Right kidney (tissue), 1 donor: ENCODE measurements around the gene MICA.

Source experiments
- DNase-seq: peaks from one replicate; pipeline ENCODE4 v3.0.0-alpha.2; 2016

MICA gene

GRCh38 chr6:31460361-31461025, 57.1 kb downstream of the MICA start:
- no peak for DNase-seq

DNA sequence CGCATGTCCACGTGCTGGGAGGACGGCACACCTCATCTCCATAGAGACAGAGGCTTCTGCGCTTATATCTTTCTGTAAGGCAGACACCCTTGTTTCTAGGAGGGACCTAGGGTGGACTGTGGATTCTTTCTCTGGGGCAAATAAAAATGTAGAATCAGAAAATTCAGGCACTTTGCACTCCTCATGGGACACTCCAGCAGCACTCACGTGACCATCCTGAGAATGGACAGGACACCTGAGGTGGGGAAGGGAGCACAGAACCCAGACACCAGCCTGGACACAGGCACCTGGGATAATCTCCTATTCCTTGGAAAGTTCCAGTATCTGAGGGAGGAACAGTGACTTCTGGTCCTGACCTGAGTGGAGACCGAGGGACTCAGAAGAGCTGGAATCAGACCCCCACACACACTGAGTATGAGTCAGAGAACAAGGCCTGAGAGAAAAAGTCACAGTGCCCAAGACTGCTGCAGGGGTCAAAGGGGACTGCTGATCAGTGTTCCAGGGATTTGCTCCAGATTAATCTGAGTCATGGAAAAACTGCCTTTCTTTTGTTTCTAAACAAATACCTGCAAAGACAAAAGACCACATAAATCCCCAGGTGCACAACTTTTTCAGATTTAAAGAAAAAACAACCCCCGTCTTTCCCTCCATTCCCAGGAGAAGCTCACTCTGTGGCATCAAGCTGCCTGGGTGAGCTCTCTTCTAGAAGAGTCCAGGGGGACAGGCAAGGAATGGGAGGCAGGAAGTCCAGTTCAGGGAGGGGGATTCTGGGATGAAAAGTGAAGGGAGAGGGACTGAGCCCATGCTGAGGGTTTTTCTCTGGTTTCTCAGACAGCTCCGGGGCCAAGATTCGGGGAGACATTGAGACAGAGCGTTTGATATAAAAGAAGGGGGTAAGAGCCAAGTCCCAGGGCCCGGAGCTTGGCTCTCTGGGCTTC, 58.9 kb downstream of the MICA start:
- no peak for DNase-seq

- DNase-seq, result peak; percentile 77
These were observed 59.8 kb downstream of the MICA start for GRCh38 chr6:31462964-31463870.

DNA sequence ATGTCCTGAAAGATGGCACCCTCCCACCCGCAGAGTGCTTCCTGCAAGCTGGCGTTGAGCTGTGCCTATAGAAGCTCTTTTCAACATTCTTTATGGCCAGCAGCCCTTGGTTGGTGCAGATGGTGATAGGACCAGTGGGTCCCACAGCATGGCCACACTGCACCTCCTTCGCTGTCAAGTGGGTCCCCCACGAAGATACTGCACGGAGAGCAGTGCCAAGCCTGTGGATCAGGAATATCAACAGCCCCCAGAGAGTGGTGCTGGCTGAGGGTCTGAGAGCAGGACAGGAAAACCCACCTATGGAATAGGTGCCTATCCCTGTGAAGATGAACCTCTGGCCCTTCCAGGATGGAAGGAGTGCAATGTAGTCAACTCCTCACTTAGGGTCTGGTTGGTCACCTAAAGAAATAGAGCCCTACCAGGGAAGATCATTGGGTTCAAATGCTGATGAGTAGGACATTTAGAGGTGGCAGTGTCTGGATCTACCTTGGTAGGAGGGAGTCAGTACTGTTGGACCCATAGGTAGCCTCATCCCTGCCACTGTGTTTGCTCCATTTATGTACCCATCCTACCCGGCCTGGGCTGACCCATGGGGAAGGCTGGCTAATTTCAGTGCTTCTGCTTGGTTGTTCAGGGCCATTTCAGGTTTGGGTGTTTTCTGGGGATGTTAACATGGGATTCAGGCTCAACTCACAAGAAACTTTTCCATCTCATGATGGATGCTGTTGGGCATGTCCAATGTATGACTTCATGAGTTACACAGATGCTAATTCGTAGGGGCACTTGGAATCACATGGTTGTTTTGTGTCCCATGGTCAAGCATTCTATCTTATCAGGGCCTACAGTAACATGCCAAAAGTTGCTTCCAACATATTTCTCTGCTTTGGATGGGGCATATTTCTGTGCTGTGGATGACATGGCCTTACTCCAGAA, 61.1 kb downstream of the MICA start:
- DNase-seq, result no peak
